NCI-H82 (cell line): Measurements from ENCODE around the gene ATAD2B.
A peak's percentile ranks its signal among the peaks of the same experiment; 100 is the strongest.
"Not testable (repeated sequence)": the region's sequence is repeated elsewhere in the genome, so short reads cannot be mapped to it uniquely, and the experiment has no call there.

Source experiments
- DNase-seq: peaks from one replicate; lab custom pipeline; 2025; lab: John Stamatoyannopoulos, UW

Gene ATAD2B

DNA sequence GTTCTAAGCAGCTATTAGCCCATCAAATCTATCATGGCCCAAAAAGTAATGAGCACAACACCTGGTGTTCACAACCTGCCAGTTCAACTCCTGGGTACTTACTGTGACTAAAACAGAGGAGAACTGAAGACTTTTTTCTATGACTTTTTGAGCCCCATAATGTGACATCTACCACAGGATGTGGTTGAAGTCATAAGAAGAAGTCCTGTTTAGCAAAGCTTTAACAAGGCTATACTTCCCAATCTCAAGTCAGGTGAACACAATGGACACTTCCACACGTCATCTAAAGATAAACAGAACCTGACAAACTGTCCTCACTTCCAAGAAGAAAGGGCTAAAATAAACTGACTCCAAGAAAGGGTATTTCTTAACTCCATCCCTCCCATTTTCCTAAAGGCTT lies 138.8 kb downstream of the ATAD2B start:
- DNase-seq: no peak

DNA sequence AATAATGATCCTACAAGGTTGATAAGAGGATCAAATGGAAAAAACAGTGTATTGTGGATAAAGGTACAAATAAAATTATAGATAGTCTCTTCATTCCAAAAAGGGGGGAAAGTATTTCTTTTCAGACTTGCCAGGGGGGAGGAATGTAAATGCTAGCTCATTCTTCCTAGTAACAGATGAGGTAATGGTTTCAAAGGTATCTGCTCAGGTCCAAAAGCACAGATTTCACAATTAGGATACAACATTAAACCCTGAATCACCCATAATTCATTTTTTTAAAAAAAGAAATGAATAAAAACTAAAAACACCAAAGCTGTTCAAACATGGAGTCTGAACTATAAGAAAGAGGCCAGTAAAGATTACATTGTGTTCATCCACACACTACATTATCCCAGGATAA lies 142.0 kb downstream of the ATAD2B start:
- DNase-seq: no peak

DNA sequence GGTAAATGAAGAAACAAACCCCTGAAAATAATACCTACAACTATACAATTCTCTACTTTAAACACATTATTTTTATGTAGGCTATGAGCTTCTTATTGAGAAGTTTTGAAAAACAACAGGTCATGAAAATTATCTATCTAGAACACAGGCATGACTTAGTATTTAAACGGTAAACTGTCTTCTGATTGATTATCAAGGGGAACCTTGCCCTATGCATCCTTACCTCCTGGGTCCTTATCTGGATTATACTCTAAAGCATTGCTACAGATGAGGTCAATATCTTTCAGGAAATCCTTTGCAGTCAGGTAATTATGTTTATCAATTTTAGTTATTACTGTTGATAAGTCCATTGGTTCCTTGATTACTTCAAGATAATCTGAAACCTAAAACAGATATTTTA lies 144.3 kb downstream of the ATAD2B start:
- DNase-seq: no peak

DNA sequence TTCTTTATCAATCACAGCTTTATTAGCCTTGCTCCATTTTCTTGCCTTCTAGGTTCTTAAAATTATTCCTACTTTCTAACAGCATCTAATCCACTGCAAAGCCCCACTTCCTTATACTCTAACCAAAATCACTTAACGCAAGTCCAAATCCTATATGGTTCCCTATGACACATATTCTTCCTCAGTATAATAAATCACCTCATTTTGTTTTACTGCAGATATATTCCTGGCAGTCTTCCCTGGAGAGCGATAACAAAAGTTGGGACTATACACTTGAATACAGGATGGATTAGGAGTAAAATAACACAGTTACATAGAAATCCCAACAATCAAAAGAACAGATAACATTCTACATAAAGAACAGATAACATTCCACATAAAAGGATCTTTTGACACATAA lies 144.8 kb downstream of the ATAD2B start:
- no peak for DNase-seq

DNA sequence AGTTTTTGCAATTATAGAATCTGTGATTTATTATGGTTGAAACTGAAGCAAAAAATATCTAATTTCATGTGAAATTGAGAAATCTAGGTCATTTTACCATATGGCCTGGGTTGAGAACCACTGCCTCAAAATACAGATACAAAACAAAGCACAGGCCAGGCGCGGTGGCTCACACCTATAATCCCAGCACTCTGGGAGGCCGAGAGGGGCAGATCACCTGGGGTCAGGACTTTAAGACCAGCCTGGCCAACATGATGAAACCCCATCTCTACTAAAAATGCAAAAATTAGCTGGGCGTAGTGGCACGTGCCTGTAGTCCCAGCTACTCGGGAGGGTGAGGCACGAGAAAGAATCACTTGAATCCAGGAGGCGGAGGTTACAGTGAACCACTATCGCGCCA lies 146.5 kb downstream of the ATAD2B start:
- DNase-seq: not testable (repeated sequence)

DNA sequence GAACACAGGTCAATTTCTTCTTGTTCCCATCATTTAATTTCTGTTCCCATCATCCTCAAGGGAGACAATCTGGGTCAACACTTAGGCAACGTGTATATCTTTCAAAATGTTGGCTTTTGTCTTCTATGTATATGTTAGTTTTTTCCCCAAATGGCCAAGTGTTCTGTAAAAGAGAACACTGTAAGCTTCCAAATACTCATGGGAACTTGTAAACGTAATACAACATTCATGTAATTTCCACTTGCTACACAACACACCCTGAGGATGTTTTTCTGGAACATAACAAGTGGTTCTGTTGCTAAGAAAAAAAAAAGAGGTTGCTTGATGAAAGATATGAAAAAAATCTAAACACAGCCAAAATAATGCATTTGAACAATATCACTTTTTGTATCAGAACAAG lies 149.1 kb downstream of the ATAD2B start:
- no peak for DNase-seq

DNA sequence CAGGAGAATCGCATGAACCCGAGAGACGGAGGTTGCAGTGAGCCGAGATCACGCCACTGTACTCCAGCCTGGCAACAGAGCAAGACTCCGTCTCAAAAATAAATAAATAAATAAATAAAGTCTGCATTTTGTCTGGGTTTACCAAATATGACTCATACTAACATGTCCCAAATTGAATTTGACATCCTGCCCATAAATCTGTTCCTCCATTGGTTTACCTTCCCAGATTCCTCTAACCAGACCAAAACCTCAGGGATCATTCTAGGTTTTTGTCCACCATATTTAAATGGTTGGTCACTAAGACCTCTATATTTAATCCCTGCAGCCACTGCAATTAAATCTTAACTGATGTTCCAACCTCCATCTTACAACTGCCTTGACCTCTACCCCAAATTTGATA lies 150.9 kb downstream of the ATAD2B start:
- no peak for DNase-seq

DNA sequence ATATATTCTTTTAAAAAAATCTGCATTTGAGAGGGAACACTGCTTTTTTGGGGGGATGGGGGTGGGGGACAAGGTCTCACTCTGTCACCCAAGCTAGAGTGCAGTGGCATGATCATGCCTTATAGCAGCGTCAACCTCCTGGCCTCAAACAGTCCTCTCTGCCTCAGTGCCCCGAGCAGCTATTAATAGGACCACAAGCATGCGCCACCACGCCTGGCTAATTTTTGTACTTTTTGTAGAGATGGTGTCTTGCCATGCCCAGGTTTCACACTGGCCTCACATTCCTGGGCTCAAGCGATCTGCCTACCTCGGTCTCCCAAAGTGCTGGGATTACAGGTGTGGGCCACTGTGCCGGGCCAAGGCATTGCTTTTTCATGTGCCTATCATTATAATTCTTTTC lies 154.2 kb downstream of the ATAD2B start:
- no peak for DNase-seq

DNA sequence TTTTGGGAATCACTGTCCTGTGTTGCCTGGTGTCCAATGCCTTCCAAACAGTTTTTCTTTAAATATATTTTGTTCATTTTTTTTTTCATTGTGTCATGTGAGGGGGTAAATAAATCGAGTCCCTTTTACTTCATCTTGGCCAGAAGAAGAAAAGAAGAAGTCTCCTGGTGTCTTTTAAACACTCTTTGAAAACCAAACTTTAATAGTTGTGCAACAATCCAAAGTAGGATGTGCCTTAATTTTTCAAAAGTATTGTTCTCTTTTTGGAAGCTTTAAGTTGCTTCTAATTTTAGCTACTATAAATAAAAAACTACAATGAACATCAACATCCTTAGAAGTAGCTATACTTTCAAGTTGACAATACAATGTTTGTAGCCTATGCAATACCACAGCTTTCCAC lies 154.9 kb downstream of the ATAD2B start:
- DNase-seq: no peak

DNA sequence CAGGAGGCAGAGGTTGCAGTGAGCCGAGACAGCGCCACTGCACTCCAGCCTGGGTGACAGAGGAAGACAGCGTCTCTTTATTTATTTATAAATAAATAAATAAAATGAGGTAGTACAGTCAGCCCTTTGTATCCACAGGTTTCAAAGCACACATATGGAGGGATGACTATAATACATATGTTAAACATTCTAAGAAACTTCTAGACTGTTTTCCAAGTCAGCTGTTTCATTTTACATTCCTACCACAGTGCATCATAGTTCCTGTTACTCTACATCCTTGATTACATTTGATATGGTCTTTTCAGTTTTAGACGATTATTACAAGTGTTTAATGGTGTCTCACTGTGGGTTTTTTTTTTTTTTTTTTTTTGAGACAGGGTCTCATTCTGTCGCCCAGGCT lies 157.6 kb downstream of the ATAD2B start:
- DNase-seq: no peak

DNA sequence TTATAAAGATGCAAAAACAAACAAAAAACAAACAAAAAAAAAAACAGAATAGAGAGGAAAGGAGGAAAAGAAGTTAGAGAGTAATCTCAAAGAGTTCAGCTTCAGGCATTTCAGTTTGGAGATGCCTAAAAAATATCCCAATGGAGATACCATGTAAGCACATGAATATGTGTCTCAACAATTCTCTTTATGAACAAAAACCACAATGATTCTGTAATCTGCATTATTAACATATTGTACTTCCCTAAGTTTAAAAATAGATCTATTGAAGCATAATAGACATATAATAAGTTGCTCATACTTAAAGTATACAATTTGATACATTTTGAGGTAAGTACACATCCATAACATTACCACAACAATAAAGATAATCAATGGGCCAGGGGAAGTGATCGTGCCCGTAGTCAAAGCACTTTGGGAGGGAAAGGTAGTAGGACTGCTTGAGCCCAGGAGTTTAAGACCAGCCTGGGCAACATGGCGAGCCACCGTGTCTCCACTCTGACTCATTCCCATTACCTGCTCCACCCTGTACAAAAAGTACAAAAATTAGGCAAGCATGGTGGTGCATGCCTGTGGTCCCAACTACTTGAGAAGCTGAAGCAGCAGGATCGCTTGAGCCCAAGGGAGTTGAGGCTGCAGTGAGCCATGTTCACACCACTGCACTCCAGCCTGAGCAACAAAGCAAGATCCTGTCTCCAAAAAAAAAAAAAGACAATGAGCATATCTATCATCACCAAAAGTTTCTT lies 158.9 kb downstream of the ATAD2B start:
- DNase-seq: no peak

DNA sequence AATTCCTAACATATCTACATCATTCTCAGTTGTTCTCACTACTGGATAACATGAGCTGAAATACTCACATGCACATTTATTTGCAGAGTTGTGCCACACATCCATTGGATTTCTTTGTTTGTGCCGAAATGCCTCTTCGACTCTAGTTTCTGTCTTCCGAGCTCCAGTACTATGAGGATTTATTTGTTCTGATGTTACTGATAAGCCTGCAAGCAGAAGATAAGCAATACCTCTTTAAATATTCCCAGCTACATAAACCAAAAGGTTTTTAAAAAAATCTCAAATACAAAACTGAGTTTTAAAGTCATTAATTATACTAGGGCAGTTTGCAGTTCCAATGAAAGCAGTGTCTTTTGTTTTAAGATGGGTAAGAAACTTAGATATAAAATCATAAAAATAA lies 164.8 kb downstream of the ATAD2B start:
- DNase-seq: no peak

DNA sequence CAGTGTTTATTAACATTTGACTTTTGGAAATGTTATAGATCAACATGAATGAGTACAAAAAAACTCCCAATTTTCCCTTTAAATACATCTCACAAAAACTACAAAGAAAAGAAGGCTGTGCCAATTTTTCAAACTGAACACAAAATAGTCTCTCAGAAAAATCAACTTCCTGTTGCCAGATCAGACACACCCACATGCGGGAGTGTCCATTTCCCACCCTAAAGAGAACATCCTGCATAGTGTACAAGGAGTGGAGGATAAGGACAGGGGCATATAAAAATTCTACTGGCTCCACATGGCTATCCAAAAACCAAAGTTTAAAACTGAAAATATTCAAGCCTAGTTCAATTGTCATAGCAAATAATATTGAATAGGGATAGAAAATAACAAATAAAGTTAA lies 165.3 kb downstream of the ATAD2B start:
- no peak for DNase-seq

DNA sequence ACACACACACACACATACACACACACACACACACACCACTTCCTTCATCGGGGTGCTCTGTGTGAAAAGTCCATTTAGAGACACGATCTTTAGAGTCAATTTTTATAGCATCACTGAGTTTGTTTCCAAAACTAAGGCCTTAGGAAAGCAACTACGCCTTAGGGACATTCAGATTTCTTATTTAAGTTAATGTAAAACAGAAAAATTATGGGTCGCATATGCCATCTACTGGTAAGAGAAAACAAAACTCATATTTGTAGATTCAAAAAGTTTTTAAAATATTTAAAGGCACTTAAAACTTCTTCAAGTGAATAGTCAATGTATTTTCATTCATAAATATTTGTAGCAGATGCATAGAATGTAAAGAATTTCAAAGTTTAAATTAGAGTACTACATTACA lies 166.2 kb downstream of the ATAD2B start:
- DNase-seq: no peak

DNA sequence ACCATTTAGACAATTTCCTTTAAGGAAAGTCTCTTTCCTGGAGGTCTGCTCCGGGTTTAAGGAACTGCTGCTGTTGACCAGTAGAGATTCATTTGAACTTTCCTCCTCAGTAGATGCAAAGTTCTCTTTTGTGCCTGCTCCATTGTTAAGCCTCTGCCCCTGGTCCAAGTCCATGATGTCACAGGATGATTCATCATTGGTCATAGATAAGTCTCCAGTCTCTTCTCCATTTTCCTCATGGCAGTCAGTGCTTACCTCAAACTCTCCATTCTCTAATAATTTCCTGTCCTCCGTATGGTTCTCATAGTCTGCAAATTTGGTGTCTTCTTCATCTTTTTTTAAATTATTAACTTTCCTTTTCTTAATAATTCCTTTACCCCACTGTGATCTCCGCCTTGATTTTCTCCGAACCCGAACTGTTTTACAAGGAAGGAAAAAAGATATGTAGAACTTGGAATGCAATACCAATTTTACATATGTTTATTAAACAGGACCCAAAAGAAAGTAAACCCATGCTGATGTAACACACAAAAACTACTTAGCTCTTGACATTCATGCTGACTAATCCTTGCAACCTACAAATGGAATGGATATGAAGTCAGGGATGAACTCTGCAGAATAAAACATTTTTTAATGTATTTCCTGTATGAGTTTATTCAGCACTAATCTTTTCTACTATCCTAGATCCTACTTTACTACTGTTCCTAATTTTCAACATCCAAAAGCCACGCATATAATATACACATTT lies 169.1 kb downstream of the ATAD2B start:
- DNase-seq: no peak

DNA sequence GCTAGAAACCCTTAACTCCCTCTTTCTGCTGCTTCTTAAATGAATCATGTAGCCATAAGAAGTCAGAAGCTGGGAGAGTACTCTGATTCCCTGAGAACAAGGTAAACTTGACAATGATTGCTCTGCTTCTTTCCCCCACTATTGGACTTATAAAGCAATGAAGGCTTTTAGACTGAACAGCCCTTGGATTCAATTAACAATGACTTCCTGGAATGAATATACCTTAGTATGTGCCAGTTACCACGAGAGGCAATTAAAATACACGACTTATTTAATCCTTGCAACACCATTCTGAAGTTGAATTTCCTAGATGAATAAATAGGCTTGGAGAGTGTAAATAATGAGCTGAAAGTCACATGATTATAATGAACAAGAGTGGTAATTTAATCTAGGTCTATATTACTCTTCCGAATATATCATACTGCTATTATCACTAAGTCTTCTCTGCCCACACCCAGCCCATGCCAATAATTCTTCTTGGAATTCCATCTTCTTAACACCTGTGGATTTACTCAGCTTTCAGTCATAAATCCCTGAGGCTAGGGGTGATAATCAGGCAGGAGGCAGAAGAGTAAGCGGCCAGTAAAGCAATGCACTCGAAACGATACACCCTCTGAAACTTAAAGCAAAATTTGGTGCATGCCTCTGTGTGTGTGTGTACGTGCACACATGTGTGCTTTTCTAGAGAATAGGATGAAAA lies 170.2 kb downstream of the ATAD2B start:
- DNase-seq: peak; percentile 43

DNA sequence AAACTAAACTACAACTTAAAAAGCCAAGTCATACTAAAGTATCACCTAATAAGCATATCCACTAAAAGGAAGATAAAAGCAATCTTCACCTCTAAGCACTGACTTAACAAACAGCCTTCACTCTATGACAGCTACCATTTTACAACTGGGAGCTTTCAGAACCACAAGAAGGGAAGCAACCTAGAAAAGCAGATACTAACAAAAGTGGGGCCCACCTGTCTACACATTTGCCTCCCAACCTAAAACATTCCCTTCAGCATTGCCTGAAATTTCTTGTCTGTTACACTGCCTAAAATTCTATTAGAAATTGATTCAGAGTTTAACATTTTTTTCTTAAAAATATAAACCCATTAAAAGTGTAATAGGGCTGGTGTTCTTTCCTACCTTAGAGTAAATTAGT lies 172.0 kb downstream of the ATAD2B start:
- no peak for DNase-seq

DNA sequence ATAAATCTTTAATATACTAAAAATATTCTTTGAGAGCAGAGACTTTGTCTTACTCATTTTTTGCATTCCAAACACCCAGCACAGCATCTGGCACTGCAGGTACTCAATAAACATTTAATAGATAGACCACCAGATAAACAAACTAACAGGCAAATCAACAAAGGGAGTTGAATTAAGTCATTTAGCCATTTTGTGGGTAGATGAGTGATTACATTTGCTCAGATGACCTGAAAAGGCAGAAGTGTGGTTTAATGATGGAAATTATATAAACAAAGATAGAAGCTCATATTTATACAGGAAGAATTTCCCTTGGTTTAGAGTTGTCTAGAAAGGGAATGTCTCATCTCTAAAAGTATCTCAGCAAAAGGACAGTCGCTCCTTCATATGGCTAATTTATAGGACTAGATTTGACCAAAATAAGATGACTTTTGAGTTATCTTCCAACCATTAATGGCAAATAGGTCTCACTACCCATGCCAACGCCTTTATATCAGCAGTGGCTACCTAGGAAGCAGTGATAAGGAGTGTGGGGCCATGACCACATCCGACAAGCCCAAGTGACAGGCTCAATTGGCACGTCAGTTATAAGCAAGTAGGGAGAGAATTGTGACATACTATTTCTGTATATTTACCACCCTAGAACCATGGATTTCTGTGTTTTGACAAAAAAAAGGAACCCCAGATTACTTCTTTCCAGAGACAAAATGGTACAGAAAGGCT lies 173.5 kb downstream of the ATAD2B start:
- DNase-seq: no peak

DNA sequence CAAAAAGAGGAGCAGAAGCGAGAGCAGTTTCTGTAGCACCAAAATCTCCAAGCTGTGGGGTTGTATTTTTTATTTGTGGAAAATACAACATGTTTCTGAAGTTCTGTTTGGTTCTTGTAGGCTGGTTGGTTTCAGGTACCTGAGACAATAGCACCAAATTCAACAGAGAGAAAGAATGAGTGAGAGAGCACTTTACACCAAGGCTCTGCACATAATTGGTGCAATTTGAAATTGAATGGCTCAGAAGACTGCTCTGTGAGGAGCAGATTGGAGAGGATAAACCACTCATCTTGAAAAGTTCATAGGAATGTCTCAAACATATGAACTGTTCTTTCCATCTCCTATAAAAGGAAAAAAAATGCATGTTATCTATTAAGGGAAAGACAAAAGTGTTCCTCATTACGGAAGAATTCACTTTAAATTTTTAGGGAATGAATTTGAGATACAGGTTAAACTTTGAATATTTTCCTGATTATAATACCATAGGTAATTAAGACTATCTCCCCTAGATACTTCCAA lies 175.1 kb downstream of the ATAD2B start:
- DNase-seq: no peak

DNA sequence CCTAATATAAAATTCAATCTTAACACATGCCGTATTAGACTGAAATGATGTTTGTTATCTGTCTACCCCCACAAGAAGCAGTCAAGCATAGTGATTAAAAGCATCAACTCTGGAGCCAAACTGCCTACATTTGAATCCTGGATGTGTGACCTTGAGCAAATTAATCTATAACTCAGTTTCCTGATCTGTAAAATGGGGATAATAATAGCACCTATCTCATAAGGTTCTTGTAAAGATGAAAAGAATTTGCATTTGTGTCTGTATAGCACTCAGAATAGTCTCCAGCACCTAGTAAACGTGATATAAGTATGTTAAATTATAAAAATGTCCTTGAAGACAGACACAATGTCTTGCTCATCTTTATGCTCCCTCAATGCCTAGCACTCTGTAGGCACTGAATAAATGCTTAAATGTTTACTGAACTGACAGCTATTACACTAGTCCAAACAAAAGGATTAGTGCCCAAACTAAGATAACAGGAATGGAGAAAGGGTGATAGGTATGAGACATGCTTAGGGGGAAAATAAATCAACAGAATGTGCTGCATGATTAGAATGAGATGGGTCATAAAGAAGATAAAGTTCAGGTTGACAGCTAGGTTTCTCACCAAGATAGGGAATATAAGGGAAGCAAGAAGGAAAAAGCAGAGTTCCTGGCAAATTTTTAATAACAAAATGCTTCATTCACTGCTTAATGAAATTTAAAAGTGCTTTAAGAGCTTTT lies 180.6 kb downstream of the ATAD2B start:
- DNase-seq: no peak

DNA sequence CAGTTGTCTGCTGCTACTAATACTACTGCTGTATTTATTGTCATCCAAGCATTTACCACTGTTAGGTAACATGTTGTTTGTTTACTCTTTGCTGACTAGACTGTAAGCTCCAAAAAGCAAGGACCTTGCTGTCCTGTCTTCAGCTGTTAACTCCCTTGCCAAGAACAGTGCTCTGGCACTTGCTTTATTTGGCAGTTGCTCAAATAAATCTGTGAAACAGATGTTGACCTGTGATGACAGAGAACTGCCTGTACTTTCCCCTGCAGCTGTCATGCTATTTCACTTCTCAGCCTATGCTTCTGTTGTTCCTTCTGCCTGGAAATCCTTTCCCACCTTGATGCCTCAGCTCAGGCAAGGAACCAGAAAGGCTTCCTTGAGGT lies 181.2 kb downstream of the ATAD2B start:
- DNase-seq: peak; percentile 87
